C4-2B (cell line): ENCODE results near the gene KPNA5.

Experiments
- CTCF ChIP-seq: fragments of 450-650 bp; conservative IDR thresholded peaks from 2 replicates; pipeline ENCODE4 v1.5.1; 2017; ENCODE audit warnings: mild to moderate bottlenecking
- ZFX ChIP-seq: fragments of 450-650 bp; IDR thresholded peaks from 2 replicates; pipeline ENCODE4 v1.6.1; 2017

- TF ChIP-seq CTCF: no peak
- no peak for TF ChIP-seq ZFX
Measured at GRCh38 chr6:116772450-116772849, 91.4 kb downstream of the KPNA5 start.
